SHP77 treated with DMSO at 0.1 percent for 48 hours (cell line): ENCODE data around the gene SLC9A7.

Experiments used
- DNase-seq: peaks from one replicate; lab custom pipeline; 2025; lab: John Stamatoyannopoulos, UW

Gene SLC9A7

DNA sequence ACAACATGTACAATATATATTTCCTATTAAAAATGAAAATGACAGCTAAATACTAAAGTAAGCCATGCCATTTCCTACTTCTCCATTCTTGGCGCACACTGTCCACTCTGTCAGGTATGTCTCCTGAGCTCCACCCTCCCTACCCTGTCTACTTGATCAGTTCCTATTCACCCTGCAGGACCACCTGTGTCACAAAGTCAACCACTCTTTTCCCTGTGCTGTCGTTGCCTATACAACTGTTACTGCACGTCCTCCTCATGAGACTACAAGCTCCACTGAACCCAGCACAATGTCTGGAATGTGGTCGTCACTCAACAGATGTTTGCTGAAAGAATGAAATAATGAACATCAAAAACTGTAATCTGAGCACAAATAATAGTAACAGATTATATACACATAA lies 54.9 kb downstream of the SLC9A7 start:
- DNase-seq, result no peak

DNA sequence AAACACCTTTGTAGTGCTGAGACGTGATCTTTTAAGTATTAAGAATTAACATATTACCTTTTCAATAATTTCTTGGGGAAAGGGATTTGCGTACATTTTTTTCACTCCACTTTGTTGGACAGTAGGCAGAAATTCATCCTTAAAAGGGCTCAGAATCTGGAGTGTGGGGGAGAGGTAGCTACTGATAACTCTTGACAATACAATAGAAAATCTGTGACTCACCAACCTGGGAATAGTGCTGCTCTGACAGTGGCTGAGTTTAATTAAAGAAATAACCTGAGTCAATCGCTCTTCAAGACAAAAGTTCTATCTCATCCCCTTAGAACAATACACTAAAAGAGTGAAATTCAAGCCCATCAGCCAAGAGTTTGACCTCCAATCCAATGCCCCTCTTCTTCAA lies 60.2 kb downstream of the SLC9A7 start:
- DNase-seq, result no peak

DNA sequence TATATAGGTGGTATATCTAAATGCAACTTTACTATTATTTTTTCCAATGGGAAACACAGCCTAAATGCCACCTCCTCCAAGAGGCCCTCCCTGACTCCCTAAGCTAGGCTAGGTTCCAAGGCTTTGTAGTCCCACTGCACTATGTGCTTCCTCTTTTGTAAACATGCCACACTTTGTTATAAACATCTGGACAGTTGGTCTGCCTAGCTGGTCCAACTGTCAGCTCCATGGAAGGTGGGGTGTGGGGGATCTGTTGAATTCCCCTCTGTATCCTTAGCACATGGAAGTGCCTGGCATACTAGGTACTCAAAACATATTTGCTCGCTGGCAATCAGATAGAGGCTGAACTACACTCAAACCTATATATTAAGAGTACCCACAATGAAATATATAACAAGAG lies 63.4 kb downstream of the SLC9A7 start:
- no peak for DNase-seq

DNA sequence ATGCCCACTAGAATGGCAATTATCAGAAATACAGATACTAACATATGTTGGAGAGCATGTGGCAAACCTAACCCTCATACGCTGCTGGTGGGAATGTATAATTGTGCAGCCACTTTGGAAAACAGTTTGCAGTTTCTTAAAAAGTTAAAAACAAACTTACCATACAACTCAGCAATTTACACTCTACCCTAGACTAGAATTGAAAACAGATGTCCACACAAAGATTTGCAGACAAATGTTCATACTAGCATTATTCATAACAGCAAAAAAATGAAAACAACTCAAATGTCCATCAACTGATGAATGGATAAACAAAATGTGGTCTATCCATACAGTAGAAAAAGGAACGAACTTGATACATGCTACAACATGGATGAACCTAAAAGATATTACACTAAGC lies 64.4 kb downstream of the SLC9A7 start:
- no peak for DNase-seq

DNA sequence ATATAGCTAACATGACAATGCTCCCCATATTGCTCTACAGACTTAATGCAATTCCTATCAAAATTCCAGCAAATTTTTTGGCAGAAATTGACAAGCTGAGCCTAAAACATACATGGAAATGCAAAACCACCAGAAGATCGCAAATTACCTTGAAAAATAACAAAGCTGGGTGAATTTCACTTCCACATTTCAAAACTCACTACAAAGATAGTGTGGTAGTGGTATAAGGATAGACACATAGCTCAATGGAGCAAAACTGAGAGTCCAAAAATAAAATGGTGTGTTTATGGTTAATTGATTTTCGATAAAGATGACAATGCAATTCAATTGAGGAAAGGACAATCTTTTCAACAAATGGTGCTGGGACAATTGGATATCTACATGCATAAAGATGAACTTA lies 65.8 kb downstream of the SLC9A7 start:
- no peak for DNase-seq

DNA sequence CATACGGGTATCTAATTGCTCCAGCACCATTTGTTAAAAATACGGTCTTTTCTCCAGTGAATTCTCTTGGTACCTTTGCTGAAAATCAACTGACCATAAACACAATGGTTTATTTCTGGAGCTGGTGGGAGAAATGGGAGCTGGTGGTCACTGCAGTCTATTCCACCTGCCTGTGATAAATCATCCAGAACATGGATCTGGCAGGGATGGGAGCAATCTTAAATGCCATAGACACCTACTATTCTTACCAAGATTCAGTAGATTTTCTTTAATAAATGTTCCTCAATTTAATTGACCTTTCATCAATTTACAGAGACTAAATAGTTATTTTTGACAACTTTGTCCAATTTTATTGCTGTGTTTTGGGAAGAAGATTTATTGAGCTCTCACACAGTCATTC lies 68.1 kb downstream of the SLC9A7 start:
- DNase-seq, result no peak

DNA sequence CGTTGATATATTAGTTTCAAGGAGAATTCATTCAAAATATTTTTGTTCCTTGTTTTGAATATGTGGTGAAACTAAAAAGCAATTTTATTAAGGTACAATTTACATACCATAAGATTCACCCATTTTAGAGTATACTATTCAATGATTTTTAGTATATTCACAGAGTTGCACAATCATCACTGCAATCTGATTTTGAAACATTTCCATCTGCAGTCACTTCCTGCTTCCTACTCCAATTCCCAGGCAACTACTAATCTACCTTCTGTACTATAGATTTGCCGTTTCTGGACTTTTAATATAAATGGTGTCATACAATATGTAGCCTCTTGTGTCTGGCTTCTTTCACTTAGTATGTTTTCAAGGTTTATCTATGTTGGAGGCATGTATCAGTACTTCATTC lies 71.3 kb downstream of the SLC9A7 start:
- DNase-seq, result no peak

DNA sequence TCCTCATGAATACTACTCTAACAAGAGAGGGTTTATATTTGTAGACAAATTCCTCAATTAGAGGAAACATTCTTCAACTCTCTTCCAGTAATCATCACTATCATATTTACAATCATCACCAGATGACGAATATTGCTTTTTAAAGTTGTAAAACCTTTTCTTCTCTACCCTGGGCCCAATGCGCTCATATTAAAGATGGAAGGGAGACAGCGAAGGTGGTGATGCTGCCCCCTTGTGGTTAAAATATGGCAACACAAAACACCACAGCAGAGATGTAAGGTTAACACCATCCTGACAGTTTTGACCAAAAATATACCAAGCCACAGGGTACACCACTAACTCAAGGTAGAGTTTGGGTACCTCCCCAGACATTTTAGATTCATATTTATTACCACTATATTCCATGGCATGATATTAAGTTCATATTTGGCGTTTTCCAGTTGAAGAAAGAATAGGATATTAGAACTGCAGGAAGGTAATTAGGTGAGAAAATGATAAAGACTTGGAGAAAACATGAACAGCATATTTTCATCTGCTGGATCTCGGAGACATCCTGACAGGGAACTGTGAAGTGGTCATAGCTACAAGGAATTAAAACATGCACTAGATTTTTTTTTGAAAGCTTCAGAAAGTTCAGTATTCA lies 72.8 kb downstream of the SLC9A7 start:
- peak; percentile 4 for DNase-seq

DNA sequence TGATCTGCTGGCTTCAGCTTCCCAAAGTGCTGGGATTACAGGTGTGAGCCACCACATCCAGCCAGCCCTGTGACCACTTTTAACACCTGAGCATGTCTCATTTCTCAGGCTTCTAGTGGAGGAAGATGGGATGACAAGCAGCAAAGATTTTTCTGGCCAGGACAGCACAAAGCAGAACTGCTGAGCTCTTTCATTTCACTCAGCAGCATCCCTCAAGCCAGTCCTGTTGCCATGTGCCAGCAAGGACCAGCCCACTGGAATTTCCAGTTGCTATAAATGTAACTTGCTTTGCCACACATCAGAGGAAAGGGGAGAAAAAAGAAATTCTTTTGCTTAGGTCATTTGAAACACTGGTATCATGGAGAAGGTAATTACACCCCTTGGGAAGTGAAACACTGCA lies 75.9 kb downstream of the SLC9A7 start:
- DNase-seq, result no peak

DNA sequence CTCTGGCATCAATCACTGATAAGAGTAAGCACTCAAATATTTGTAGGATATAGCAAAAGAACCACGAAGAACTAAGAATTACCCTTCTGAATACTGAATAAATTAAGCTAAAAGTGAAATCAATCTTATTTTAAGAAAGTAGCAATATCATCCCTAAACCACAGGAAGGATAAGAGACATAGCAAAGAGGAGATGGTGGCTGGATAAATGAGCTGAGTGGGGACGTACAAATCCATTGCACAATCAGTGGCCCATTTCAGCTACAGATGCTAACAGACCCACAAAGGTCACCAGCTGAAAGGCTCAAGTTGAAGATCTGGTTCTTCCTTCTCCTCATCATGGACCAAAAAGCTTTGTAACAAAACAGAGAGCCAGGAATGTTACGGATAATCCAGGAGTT lies 77.1 kb downstream of the SLC9A7 start:
- DNase-seq, result no peak

DNA sequence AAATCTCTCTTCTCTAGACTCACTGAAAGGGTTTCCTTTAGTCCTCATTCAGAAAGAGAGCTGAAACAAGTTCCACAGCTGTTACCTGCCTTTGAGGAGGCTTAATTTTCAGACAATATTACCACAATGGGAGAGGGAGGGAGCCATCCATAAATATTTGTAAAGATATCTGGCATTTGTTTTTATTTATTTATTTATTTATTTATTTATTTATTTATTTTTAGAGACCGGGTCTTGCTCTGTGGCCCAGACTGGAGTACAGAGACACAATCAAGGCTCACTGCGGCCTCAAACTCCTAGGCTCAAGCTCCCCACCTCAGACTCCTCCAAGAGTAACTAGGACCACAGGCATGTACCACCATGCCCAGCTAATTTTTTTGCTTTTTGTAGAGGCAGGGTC lies 80.7 kb downstream of the SLC9A7 start:
- no peak for DNase-seq

DNA sequence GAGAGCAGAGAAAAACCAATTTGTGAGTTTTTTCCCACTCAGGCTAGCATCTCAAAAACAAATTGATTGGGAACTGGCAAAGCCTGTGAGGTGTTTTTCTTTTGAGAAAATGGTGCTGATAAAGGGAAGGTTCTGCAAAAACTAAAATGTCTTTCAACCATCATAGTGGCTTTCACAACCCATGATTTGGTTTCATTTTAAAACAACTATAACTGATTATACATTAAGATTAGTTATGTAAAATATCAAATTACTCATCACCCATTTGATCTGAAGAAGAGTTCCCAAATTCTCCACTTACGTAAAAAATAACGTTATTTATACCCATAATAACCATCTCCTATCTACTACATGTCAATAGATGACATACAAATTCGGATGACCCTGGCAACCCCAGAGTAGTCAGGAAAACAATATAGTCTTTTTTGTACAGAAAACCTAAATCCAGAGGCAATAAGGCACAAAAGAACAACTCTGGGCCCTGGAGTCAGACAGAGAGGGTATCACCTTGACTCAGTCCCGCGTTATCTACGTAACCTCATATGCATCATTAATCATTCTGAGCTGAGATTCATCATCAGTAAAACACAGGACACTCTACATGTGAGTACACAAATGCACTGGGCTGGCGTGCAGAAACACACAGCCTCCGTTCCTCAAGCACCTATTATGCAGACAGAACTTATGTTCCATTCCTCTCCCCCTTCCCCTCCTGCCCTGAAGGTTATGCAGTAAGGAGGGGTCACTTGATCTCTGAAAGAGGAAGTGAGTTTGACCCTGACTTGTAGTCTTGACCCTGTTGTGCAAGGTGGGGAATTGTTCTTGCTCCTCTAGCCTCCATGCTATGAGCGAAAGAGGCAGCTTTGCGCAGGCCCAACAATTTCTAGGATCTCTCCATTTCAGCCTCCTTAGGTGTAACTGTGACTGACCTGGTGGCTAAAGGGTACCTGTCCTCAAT lies 82.2 kb downstream of the SLC9A7 start:
- no peak for DNase-seq

DNA sequence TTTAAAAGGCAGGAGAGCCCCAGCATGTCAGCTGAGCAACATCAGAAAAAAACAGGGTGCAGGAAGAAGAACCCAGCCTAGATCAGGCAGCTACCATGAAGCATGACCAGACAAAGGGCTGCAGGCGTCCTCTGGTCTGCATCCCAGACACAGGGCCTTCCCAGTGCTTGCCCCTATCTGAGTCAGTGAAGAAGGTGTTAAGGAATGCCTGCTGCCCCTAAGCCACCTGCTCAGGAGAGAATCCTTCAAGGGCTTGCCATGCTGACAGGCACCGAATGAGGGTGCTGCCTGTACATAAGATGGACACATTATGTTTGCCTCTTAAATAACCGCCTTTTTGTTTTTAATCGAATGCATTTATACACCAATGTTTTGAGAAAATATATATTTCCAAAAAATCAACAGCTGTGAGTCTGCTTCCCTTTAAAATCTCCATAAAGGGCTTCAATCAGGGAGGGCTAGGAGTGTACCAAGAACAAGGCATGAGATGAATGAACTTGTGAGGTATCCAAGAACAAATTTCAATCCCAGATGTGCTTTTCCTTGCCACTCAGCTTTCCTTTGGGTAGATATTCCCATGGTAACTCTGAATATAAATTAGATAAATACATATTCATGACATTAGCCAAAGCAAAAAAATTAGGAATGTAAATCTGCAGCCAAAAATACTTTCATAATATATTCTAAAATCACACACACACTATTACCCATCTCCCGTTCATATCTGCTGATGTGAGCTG lies 85.1 kb downstream of the SLC9A7 start:
- DNase-seq, result no peak

DNA sequence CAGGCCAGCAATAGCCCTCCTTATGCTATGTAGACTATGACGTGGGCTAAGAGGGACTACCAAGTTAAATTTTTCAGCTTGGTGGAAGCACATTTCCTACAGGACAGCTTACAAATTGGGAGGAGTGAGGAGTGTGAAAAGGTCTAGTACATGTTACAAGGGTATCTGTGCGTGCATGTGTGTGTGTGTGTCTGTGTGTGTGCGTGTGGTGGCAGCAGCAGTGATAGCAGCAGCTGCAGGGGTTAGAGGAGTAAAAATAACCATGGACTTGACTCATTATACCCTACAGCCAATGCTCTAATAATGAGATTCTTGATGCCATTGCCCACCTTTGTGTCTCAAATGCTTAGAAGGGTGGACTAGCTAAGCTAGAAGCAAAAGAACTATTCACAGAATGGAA lies 88.6 kb downstream of the SLC9A7 start:
- no peak for DNase-seq

DNA sequence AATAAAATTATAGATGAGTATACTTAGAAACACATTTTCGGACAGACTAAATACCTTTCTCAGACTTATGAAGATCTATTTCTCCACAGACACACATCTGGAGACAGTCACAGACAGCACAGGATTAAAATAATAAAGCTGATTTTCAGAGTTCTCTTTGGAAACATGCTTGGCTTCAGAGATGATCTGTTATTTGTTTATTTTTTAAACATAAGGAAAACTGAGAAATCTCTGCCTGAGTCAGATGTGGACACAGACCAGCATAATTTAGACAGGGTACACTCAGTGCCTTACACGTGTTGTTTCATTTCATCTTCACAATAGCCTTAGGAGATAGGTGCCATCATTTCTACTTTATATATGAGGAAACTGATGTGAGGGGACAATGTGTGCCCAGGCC lies 92.1 kb downstream of the SLC9A7 start:
- DNase-seq, result no peak

DNA sequence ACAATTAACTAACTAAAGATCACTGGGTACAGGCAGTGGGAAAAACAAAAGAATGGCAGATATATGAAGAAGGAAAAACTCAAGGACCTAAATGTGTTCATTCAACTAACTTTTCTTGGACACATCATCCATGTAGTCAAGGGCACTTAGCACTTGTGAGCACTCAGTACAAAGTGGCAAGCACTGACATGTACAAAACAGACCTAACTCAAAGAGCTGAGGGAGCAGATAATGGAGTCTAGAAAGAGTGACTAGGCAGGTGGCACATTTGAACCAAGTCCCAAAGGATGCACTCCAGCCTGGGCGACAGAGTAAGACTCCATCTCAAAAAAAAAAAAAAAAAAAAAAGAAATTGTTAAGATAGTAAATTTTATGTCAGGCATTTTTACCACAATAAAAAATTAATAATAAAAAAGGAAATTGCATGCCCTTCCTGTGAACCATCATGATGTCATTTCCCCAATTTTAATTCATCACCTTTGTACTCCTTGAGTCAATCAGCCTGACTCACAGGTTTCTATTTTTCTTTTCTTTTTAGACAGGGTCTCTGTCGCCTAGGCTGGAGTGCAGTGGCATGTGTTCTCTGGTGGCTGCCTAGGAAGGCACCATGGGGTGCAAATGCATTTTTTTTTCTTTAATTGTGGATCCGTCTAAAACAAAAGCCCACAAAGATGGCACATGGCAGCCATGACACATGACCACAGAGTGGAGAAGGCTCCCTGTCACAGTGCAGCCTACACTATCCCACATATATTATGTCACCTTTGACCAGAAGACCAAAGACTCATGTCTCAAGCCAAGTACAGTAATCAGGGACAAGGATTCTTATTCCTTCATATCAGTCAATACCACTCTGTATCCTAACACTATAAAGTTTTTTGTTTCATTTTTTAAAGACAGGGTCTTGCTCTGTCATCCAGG lies 93.4 kb downstream of the SLC9A7 start:
- no peak for DNase-seq

DNA sequence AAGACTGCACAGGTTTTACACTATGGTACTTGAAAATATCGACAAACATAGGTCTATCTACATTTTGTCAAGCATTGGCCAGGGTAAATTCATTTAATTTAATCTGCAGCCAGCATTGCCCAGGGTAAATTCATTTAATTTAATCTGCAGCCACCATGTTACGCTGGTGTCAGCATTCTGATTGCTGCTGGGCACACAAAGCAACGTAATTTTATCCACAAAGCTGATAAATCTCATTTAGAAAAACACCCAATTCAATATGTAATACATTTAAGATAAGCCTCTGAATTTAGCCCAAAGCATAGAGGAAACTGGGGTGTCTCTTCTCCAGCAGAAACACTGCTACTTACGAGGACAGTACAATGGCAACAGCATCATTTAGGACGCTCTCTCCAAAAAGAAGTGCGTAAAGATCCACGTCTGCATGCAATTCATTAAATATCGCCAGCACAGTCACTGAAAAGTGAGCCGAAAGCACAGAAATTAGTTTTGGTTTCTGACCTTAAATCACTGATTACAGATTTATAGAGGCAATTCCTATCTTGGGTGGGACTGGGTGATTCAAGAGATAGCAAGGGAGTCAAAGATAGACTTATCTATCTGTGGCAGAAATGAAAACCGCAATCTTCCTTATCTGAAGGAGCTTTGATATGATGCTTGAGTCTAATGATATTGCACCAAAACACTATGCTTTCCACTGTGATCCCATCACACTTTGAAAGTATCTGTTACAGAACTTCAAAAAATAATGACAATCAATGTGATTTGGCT lies 96.5 kb downstream of the SLC9A7 start:
- DNase-seq, result no peak

DNA sequence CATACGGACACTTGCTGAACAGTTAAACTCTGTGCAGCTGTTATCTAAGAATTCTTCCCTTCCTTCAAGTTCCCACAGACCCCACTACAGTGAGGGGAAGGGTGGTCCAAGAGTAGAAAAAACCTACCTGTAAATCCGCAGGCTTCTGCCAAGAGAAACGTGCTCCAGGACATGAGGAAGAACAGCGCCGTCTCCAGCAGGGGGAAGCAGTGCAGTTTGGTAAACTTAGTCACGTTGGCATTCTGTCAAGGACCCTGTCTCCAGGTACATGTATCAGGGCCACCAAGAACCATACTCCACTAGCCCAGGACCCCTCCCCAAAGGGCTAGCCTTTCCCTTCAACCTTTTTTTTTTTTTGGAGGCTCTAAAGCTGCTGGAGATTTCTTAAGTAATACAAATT lies 105.4 kb downstream of the SLC9A7 start:
- DNase-seq, result no peak

DNA sequence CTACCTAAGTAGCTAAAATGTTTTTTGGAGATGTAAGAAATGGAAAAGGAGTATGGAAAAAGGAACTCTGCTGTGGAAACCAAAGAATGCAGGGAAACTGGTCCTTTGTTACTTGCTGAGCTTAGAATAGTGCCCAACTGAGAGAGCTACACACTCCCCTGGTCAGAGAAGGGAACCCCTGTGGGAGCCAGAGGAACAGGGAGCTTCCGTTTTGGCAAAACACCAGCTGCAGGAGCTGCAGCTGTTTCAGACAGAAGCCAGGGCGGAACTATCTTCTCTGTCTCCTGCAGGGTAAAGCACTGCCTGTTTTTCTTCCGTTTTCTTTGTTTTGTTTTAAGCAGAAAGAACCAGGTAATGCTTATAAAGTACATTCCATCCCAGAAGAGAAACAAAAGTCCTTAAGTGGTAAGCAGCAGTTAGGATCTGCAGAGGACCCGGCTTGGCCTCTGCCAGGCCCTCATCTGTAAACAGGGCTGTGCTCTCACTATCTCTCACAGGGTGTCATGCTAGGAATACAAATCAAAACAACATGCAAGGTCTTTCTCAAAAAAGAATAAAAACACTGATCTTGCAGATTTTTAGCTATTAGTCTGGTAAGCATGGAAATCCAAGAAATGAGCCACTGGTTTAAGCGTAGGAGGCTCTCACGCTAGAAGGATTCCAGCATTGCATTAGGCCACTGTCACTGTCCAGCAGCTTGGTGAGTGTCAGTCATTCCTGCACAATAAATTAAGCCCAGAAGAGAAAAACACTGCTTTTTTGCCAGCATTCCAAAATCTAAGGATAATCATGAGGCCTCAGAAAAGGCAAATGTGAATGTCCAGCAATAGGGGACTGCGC lies 109.3 kb downstream of the SLC9A7 start:
- DNase-seq, result peak; percentile 13

DNA sequence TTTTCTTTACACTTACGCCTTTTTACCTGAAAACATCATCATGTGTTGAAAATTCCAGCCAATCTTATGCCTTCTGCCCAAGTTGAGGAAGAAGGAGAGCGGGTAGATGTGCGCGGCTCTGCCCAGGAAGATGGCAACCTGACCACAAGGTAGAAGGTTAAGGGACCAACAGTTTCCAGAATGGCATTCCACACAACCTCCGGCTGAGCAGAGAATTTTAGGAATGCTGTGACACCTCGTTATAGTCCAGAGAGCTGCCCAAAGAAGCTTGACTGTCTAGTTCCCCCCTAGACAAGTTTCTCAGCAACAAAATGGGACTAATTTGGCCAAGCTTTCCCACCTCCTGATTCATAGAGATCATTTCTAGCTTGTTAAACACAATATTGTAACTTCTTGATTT lies 110.3 kb downstream of the SLC9A7 start:
- no peak for DNase-seq
